Neuronal stem cell (in vitro differentiated cells): ENCODE measurements around the gene NMU.
"Not testable (repeated sequence)": the region's sequence is repeated elsewhere in the genome, so short reads cannot be mapped to it uniquely, and the experiment has no call there.

Source experiments
- DNase-seq: peaks from one replicate; pipeline ENCODE4 v3.0.0-alpha.2; 2013; ENCODE audit warnings: low spot score
- H2AFZ ChIP-seq: one replicate; pipeline ENCODE4 v1.6.1; 2013; ENCODE audit warnings: mild to moderate bottlenecking, low read length, inconsistent platforms
- H2AK5ac ChIP-seq: 2 replicates; pipeline ENCODE4 v1.6.1; 2013; ENCODE audit warnings: low read depth, mild to moderate bottlenecking, inconsistent platforms, low read length, moderate library complexity, mixed read lengths
- H2BK120ac ChIP-seq: 2 replicates; pipeline ENCODE4 v1.6.1; 2013; ENCODE audit warnings: low read depth, mild to moderate bottlenecking, inconsistent platforms, low read length, moderate library complexity, mixed read lengths
- H2BK12ac ChIP-seq: one replicate; pipeline ENCODE4 v1.6.1; 2013; ENCODE audit warnings: low read length, inconsistent platforms
- H2BK15ac ChIP-seq: 2 replicates; pipeline ENCODE4 v1.6.1; 2013; ENCODE audit warnings: mild to moderate bottlenecking, low read length, inconsistent platforms, mixed read lengths
- H2BK5ac ChIP-seq: one replicate; pipeline ENCODE4 v1.6.1; 2013; ENCODE audit warnings: inconsistent platforms, mild to moderate bottlenecking, low read length, moderate library complexity
- H3K14ac ChIP-seq: one replicate; pipeline ENCODE4 v1.6.1; 2013; ENCODE audit warnings: low read length, inconsistent platforms
- H3K18ac ChIP-seq: 2 replicates; pipeline ENCODE4 v1.6.1; 2013; ENCODE audit warnings: low read length, inconsistent platforms
- H3K23ac ChIP-seq: 2 replicates; pipeline ENCODE4 v1.6.1; 2013; ENCODE audit warnings: low read depth, mild to moderate bottlenecking, mixed read lengths, low read length, inconsistent platforms; ENCODE audit not compliant: poor library complexity
- H3K27ac ChIP-seq: replicated peaks from 3 replicates; pipeline ENCODE4 v1.5.1; 2013; ENCODE audit warnings: low read length, inconsistent platforms
- H3K27me3 ChIP-seq, 3 experiments: 2 replicates each; pipeline ENCODE4 v1.6.1; 2013; ENCODE audit warnings: low read length in 3 of 3, mild to moderate bottlenecking in 2 of 3, inconsistent platforms in 1 of 3, low read depth in 1 of 3, mixed read lengths in 1 of 3, moderate library complexity in 1 of 3; ENCODE audit not compliant: control insufficient read depth in 3 of 3, insufficient read depth in 3 of 3
- H3K36me3 ChIP-seq, 2 donors: replicated peaks in 1 of 2; 2 replicates each; pipeline ENCODE4 v1.6.1; 2013; ENCODE audit warnings: low read length in 2 of 2; ENCODE audit not compliant: control insufficient read depth in 2 of 2, insufficient read depth in 2 of 2
- H3K4ac ChIP-seq: 2 replicates; pipeline ENCODE4 v1.6.1; 2013; ENCODE audit warnings: inconsistent platforms, mild to moderate bottlenecking, low read length, moderate library complexity
- H3K4me1 ChIP-seq, 2 donors: 1 replicate in 1 of 2; 2 replicates in 1 of 2; pipeline ENCODE4 v1.6.1; 2013; ENCODE audit warnings: low read length in 2 of 2, low read depth in 1 of 2; ENCODE audit not compliant: control insufficient read depth in 2 of 2, insufficient read depth in 1 of 2
- H3K4me2 ChIP-seq: one replicate; pipeline ENCODE4 v1.6.1; 2013; ENCODE audit warnings: mild to moderate bottlenecking, low read length, inconsistent platforms; ENCODE audit not compliant: insufficient read depth, poor library complexity, severe bottlenecking
- H3K4me3 ChIP-seq, 2 donors: 2 replicates each; pipeline ENCODE4 v1.5.1; 2013; ENCODE audit warnings: low read length in 2 of 2, mild to moderate bottlenecking in 2 of 2, inconsistent platforms in 1 of 2, moderate library complexity in 1 of 2
- H3K79me1 ChIP-seq: one replicate; pipeline ENCODE4 v1.6.1; 2013; ENCODE audit warnings: low read depth, mild to moderate bottlenecking, inconsistent platforms, low read length, moderate library complexity
- H3K9ac ChIP-seq: one replicate; pipeline ENCODE4 v1.6.1; 2013; ENCODE audit warnings: mild to moderate bottlenecking, low read depth, low read length, inconsistent platforms; ENCODE audit not compliant: poor library complexity
- H3K9me3 ChIP-seq, 2 donors: replicated peaks in 1 of 2; 2 replicates each; pipeline versions ENCODE3 to v1.6.1; 2013; ENCODE audit warnings: low read length in 2 of 2, mild to moderate bottlenecking in 2 of 2, inconsistent platforms in 1 of 2, low read depth in 1 of 2, mixed read lengths in 1 of 2, moderate library complexity in 1 of 2; ENCODE audit not compliant: control insufficient read depth in 2 of 2, insufficient read depth in 1 of 2
- H4K8ac ChIP-seq: one replicate; pipeline ENCODE4 v1.6.1; 2013; ENCODE audit warnings: low read depth, mild to moderate bottlenecking, inconsistent platforms, low read length, moderate library complexity
- H4K91ac ChIP-seq: one replicate; pipeline ENCODE4 v1.6.1; 2013; ENCODE audit warnings: low read length, low read depth, mild to moderate bottlenecking, inconsistent platforms; ENCODE audit not compliant: poor library complexity
- whole genome bisulfite sequencing, 2 donors: extraction: QIAGEN DNeasy Blood & Tissue Kit; methylation state at CpG; one replicate each; pipeline ENCODE4 v1.1.7; 2013; ENCODE audit warnings: missing lambda C conversion rate in 2 of 2, mixed read lengths in 1 of 2; ENCODE audit not compliant: insufficient read length in 2 of 2, insufficient replicate concordance in 1 of 2; ENCODE audit errors: extremely low coverage in 2 of 2; 5-methylcytosine and 5-hydroxymethylcytosine counted together

Gene NMU

GRCh38 chr4:55633903-55634302, 2.2 kb downstream of the NMU start:
- H3K27ac ChIP-seq = no peak overlapping the region
- WGBS, 2 donors = no CpG with 5 or more reads among the region's 6 CpGs

DNA sequence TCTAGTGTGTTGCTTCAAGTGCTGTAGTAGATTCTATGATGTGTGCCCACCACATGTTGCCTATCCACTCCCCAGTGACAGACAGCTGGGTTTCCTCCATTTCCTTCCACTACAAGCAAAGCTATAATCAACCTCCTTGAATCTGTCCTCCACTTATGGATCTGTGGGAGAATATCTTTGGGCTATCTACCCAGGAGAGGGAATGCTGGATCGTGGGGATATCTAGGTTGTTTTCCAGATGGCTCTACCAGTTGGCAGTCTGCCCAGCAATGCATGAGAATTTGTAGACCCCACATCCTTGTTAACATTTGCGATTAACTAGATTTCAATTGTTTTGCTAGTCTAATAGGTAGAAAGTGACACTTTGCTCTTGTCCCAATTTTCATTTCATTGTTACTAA, 10.3 kb downstream of the NMU start:
- Histone ChIP-seq H3K14ac (no peak overlapping the region), H4K8ac (no peak overlapping the region), H2AFZ (no peak overlapping the region), H2BK12ac (no peak overlapping the region), H3K9ac (no peak overlapping the region), H3K4me2 (no peak overlapping the region), H2BK5ac (no peak overlapping the region), H3K36me3 (peaks cover 0 to 59% of the 10 kb centered on the region in 2 donors), H3K27me3 (no peaks in the 10 kb centered on the region), H3K23ac (no peak overlapping the region), H3K9me3 (peaks cover 0 to 18% of the 10 kb centered on the region in 2 donors), H2AK5ac (no peak overlapping the region), H2BK15ac (no peak overlapping the region), H3K4ac (no peak overlapping the region), H4K91ac (no peak overlapping the region), H3K4me3 (no peak overlapping the region), H2BK120ac (no peak overlapping the region), H3K27ac (no peak overlapping the region), H3K18ac (no peak overlapping the region), H3K4me1 (no peaks in the 10 kb centered on the region), H3K79me1 (no peaks in the 10 kb centered on the region)
- DNase-seq = no peak
- no CpG with 5 or more reads among the region's 2 CpGs for WGBS, 2 donors

More at GRCh38 chr4:55633903-55634302, 2.2 kb downstream of the NMU start:
- H2BK15ac ChIP-seq = no peak overlapping the region
- H3K36me3 ChIP-seq = peaks cover 0 to 46% of the 10 kb centered on the region in 2 donors
- no peak overlapping the region for H2AK5ac ChIP-seq
- no peak overlapping the region for H3K18ac ChIP-seq
- H3K79me1 ChIP-seq = no peaks in the 10 kb centered on the region
- H3K23ac ChIP-seq = no peak overlapping the region
- no peak overlapping the region for H3K4ac ChIP-seq
- peaks cover 0 to 19% of the 10 kb centered on the region in 2 donors for H3K9me3 ChIP-seq
- H3K14ac ChIP-seq = no peak overlapping the region
- H2AFZ ChIP-seq = peak overlapping the region; percentile 11
- no peak overlapping the region for H3K9ac ChIP-seq
- peaks cover 9 to 10% of the 10 kb centered on the region in 2 donors for H3K4me1 ChIP-seq
- no peak overlapping the region for H2BK5ac ChIP-seq
- H4K91ac ChIP-seq = no peak overlapping the region
- no peak overlapping the region for H2BK12ac ChIP-seq
- DNase-seq = no peak
- H2BK120ac ChIP-seq = no peak overlapping the region
- peaks cover 0 to 13% (median 0%) of the 10 kb centered on the region in 3 experiments for H3K27me3 ChIP-seq
- H4K8ac ChIP-seq = no peak overlapping the region
- H3K4me3 ChIP-seq = peak overlapping the region in 1 of 2 donors; percentile 68
- no peak overlapping the region for H3K4me2 ChIP-seq

GRCh38 chr4:55624063-55624462, 12.0 kb downstream of the NMU start:
- DNase-seq, H3K14ac ChIP-seq, H3K4me2 ChIP-seq, H2AK5ac ChIP-seq, H3K23ac ChIP-seq, H3K9me3 ChIP-seq, H2BK5ac ChIP-seq, H3K9ac ChIP-seq, H3K4me1 ChIP-seq, H2BK120ac ChIP-seq, H4K8ac ChIP-seq, H2BK15ac ChIP-seq, H3K27me3 ChIP-seq, H2AFZ ChIP-seq, H3K79me1 ChIP-seq, H2BK12ac ChIP-seq, H3K27ac ChIP-seq, H3K18ac ChIP-seq, H3K4me3 ChIP-seq, H3K4ac ChIP-seq, H4K91ac ChIP-seq: not testable (repeated sequence)
- WGBS, 2 donors = no CpG with 5 or more reads among the region's 1 CpG
- peaks cover 0 to 41% of the 10 kb centered on the region in 2 donors for H3K36me3 ChIP-seq

DNA sequence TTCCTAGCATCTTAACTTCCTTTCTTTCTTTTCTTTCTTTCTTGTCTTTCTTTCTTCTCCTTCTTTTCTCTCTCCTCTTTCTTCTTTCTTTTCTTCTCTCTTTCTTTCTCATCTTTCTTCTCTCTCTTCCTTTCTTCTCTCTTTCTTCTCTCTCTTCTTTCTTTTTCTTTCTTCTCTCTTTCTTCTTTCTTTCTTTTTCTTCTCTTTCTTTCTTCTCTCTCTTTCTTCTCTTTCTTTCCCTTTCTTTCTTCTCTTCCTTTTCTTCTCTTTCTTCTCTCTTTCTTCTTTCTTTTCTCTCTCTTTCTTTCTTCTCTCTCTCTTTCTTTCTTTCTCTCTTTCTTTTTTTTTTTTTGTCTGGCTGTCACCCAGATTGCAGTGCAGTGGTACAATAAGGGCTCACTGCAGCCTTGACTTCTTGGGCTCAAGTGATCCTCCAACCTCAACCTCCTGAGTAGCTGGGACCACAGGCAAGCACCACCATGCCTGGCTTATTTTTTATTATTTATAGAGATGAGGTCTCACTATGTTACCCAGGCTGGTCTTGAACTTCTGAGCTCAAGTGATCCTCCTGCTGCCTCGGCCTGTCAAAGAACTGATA, 17.5 kb downstream of the NMU start:
- Histone ChIP-seq H2BK120ac (no peak overlapping the region), H3K4me3 (no peak overlapping the region), H3K18ac (no peak overlapping the region), H3K27ac (no peak overlapping the region), H3K4me1 (no peaks in the 10 kb centered on the region), H3K23ac (no peak overlapping the region), H2BK5ac (no peak overlapping the region), H3K4me2 (no peak overlapping the region), H3K4ac (no peak overlapping the region), H2AFZ (no peak overlapping the region), H3K9ac (no peak overlapping the region), H2AK5ac (no peak overlapping the region), H2BK15ac (no peak overlapping the region), H3K36me3 (peaks cover 0 to 32% of the 10 kb centered on the region in 2 donors), H4K91ac (no peak overlapping the region), H2BK12ac (no peak overlapping the region), H4K8ac (no peak overlapping the region), H3K79me1 (no peaks in the 10 kb centered on the region), H3K9me3 (no peaks in the 10 kb centered on the region), H3K14ac (no peak overlapping the region), H3K27me3 (no peaks in the 10 kb centered on the region)
- WGBS, 2 donors = no CpG with 5 or more reads among the region's 1 CpG
- no peak for DNase-seq
